HG02970 (cell line): ENCODE measurements around the gene PRKG1.
A peak's percentile ranks its signal among the peaks of the same experiment; 100 is the strongest.

Experiments used
- ATAC-seq: cut with Tn5 transposase; IDR thresholded peaks from one replicate; pipeline ENCODE4 v1.9.1; 2021; ENCODE audit warnings: mild to moderate bottlenecking, moderate library complexity, moderate number of reproducible peaks; ENCODE audit not compliant: unreplicated experiment, low FRiP score

PRKG1 gene

GRCh38 chr10:51821045-51821444 lies 746.8 kb downstream of the PRKG1 start:
- no peak for ATAC-seq

GRCh38 chr10:51821745-51822144 lies 747.5 kb downstream of the PRKG1 start:
- no peak for ATAC-seq

- ATAC-seq, result peak; percentile 68
Observed at GRCh38 chr10:51832652-51833383, 758.5 kb downstream of the PRKG1 start.

- ATAC-seq, result no peak
Observed at GRCh38 chr10:51834548-51834947, 760.3 kb downstream of the PRKG1 start.

GRCh38 chr10:51838471-51838870 lies 764.2 kb downstream of the PRKG1 start:
- ATAC-seq, result no peak

GRCh38 chr10:51843966-51844365 lies 769.7 kb downstream of the PRKG1 start:
- no peak for ATAC-seq

- no peak for ATAC-seq
Observed at GRCh38 chr10:51846856-51847506, 772.7 kb downstream of the PRKG1 start.

GRCh38 chr10:51852297-51852696 lies 778.0 kb downstream of the PRKG1 start:
- no peak for ATAC-seq

- no peak for ATAC-seq
Observed at GRCh38 chr10:51857305-51857704, 783.0 kb downstream of the PRKG1 start.

- no peak for ATAC-seq
Observed at GRCh38 chr10:51860257-51860656, 786.0 kb downstream of the PRKG1 start.

- ATAC-seq, result no peak
Observed at GRCh38 chr10:51861051-51861450, 786.8 kb downstream of the PRKG1 start.

- ATAC-seq, result no peak
Observed at GRCh38 chr10:51861731-51862130, 787.4 kb downstream of the PRKG1 start.

GRCh38 chr10:51862149-51862548 lies 787.9 kb downstream of the PRKG1 start:
- ATAC-seq, result no peak

GRCh38 chr10:51867956-51868355 lies 793.7 kb downstream of the PRKG1 start:
- no peak for ATAC-seq

- no peak for ATAC-seq
Observed at GRCh38 chr10:51874131-51874530, 799.8 kb downstream of the PRKG1 start.

GRCh38 chr10:51875610-51876009 lies 801.3 kb downstream of the PRKG1 start:
- no peak for ATAC-seq

GRCh38 chr10:51876503-51876902 lies 802.2 kb downstream of the PRKG1 start:
- ATAC-seq, result no peak

- no peak for ATAC-seq
Observed at GRCh38 chr10:51876979-51877378, 802.7 kb downstream of the PRKG1 start.

- ATAC-seq, result no peak
Observed at GRCh38 chr10:51877636-51878035, 803.3 kb downstream of the PRKG1 start.

GRCh38 chr10:51878695-51879094 lies 804.4 kb downstream of the PRKG1 start:
- ATAC-seq, result peak; percentile 3

GRCh38 chr10:51879238-51879637 lies 805.0 kb downstream of the PRKG1 start:
- peak; percentile 87 for ATAC-seq

- no peak for ATAC-seq
Observed at GRCh38 chr10:51881213-51881612, 806.9 kb downstream of the PRKG1 start.
